CD4-positive, CD25-positive, alpha-beta regulatory T cell (primary cell): ENCODE measurements around the gene FLAD1. TPM values are rescaled to one million over a fixed set of nuclear protein-coding genes. Genes with fewer than 3 reads are reported as not detected.

ENCODE experiments used
- ATAC-seq, 2 donors: fragments of 150-1000 bp; cut with Tn5 transposase; one replicate each; pipeline ENCODE4 v1.10.0; 2021; ENCODE audit warnings: low read depth in 2 of 2, moderate number of reproducible peaks in 2 of 2, moderate library complexity in 1 of 2
- DNase-seq, 3 donors: peaks; one replicate each; pipeline versions ENCODE4 v3.0.0 to v3.0.0-alpha.2; 2012 to 2022; ENCODE audit warnings: mixed read lengths in 1 of 3
- H3K27ac ChIP-seq: one replicate; pipeline ENCODE4 v1.7.0; 2013; ENCODE audit warnings: mild to moderate bottlenecking, low read length; ENCODE audit not compliant: insufficient read depth, poor library complexity, severe bottlenecking
- H3K27me3 ChIP-seq: one replicate; pipeline ENCODE4 v1.7.0; 2013; ENCODE audit warnings: low read length; ENCODE audit not compliant: control insufficient read depth, insufficient read depth
- H3K36me3 ChIP-seq: one replicate; pipeline ENCODE4 v1.7.0; 2013; ENCODE audit warnings: mild to moderate bottlenecking, low read length, moderate library complexity; ENCODE audit not compliant: control insufficient read depth, insufficient read depth
- H3K4me1 ChIP-seq: 2 replicates; pipeline ENCODE4 v1.7.0; 2013; ENCODE audit warnings: mild to moderate bottlenecking, low read length; ENCODE audit not compliant: insufficient read depth, control insufficient read depth, poor library complexity, severe bottlenecking
- H3K4me3 ChIP-seq: one replicate; pipeline ENCODE4 v1.7.0; 2013; ENCODE audit warnings: low read depth, mild to moderate bottlenecking, low read length, moderate library complexity
- H3K9me3 ChIP-seq, 2 experiments: 1 replicate in 1 of 2; 2 replicates in 1 of 2; pipeline ENCODE4 v1.7.0; 2013; ENCODE audit warnings: low read length in 2 of 2, mild to moderate bottlenecking in 1 of 2, moderate library complexity in 1 of 2; ENCODE audit not compliant: control insufficient read depth in 2 of 2
- H3K27ac Mint-ChIP-seq, 3 donors: one replicate each; pipeline ENCODE4 v1.8.0; 2020 to 2022; ENCODE audit warnings: mild to moderate bottlenecking in 3 of 3, mixed read lengths in 3 of 3, moderate library complexity in 2 of 3
- H3K27me3 Mint-ChIP-seq: one replicate; pipeline ENCODE4 v1.8.0; 2022; ENCODE audit warnings: mild to moderate bottlenecking, mixed read lengths
- H3K36me3 Mint-ChIP-seq: one replicate; pipeline ENCODE4 v1.8.0; 2020; ENCODE audit warnings: mixed read lengths
- H3K4me1 Mint-ChIP-seq, 4 donors: one replicate each; pipeline ENCODE4 v1.8.0; 2020 to 2022; ENCODE audit warnings: mixed read lengths in 4 of 4, mild to moderate bottlenecking in 1 of 4
- H3K4me3 Mint-ChIP-seq, 4 donors: one replicate each; pipeline ENCODE4 v1.8.0; 2020 to 2022; ENCODE audit warnings: mild to moderate bottlenecking in 4 of 4, mixed read lengths in 4 of 4, moderate library complexity in 3 of 4
- H3K9me3 Mint-ChIP-seq, 7 donors: one replicate each; pipeline ENCODE4 v1.8.0; 2020 to 2022; ENCODE audit warnings: mixed read lengths in 7 of 7, mild to moderate bottlenecking in 3 of 7, moderate library complexity in 2 of 7
- polyA plus RNA-seq, 4 donors: library from polyadenylated mRNA; unstranded; fragments of 300-500 nt; fragmentation: Illumina TruSeq; gene quantifications; one replicate each; pipeline ENCODE4 v1.2.3, GENCODE V29; 2021
- total RNA-seq: library from RNA; stranded (reverse); gene quantifications from one replicate; pipeline ENCODE4 v1.2.3, GENCODE V29; 2022

The FLAD1 gene
- total and polyA plus RNA-seq, 5 donors from 2014 or later = 39.1 to 60.3 (median 42.6) TPM

DNA sequence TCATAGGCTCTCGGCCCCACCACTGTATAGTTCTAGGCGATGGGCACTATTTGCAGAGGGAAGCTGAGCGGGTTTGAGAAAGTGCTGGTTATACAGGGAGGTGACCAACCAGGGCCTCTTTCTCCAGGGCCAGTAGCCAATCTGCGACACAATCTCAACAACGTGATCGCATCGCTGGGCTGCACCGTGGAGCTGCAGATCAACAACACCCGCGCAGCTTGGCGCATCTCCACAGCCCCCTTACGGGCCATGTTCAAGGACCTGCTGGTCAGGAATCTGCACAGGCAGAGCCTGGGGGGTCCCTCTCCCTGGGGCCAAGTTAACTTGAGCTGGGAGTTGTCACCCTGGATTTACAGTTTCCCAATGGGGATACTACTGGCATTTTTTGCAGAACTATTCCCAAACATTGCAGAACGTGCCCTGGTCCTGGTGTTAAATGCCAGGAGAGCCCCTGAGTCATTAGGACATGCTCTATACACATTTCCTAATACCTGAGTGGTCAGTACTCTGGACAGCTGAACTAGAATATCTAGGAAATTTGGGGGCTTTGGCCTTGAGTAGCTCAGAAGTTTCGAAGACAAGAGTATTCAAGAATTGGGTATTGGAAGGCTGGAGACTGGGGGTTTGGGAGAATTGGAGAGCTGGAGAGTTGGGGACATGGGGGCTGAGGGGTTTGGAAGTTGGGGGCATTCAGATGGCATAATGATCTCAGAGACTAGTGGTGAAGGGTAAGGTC is 57.4 kb downstream of the FLAD1 start:
- Mint-ChIP-seq H3K27me3 (peaks cover 18% of the 10 kb centered on the region), H3K9me3 (no peaks in the 10 kb centered on the region), H3K36me3 (no peaks in the 10 kb centered on the region), H3K27ac (no peak overlapping the region), H3K4me3 (no peak overlapping the region), H3K4me1 (peaks cover 2 to 10% (median 4%) of the 10 kb centered on the region in 4 donors)
- ATAC-seq (no peak), DNase-seq (no peak)
- H3K27ac ChIP-seq = no peak overlapping the region
- H3K36me3 ChIP-seq = no peaks in the 10 kb centered on the region
- peaks cover 3% of the 10 kb centered on the region for H3K27me3 ChIP-seq
- no peaks in the 10 kb centered on the region for H3K4me1 ChIP-seq
- H3K9me3 ChIP-seq = no peaks in the 10 kb centered on the region
- H3K4me3 ChIP-seq = no peak overlapping the region

Other genes with a start within 250 kb of the FLAD1 start
- 0.30 TPM for gene KCNN3, start 113.1 kb upstream of the FLAD1 start, total RNA-seq
- not detected for gene KCNN3, start 113.1 kb upstream of the FLAD1 start, polyA plus RNA-seq
- gene PMVK, start 46.6 kb upstream of the FLAD1 start, total RNA-seq = 19.1 TPM
- gene PMVK, start 46.6 kb upstream of the FLAD1 start, polyA plus RNA-seq = 10 to 100 TPM; 49.3 to 76.9 (median 65.5) TPM
- 774 TPM for gene PBXIP1, start 27.2 kb upstream of the FLAD1 start, total RNA-seq
- gene PBXIP1, start 27.2 kb upstream of the FLAD1 start, polyA plus RNA-seq = 100 to 1,000 TPM; 349 to 464 (median 399) TPM
- 41.9 TPM for gene PYGO2, start 21.6 kb upstream of the FLAD1 start, total RNA-seq
- 10 to 100 TPM; 30.2 to 47.3 (median 46.9) TPM for gene PYGO2, start 21.6 kb upstream of the FLAD1 start, polyA plus RNA-seq
- 71.3 TPM for gene SHC1, start 12.6 kb upstream of the FLAD1 start, total RNA-seq
- 10 to 100 TPM; 27.0 to 40.3 (median 30.3) TPM for gene SHC1, start 12.6 kb upstream of the FLAD1 start, polyA plus RNA-seq
- 8.5 TPM for gene CKS1B, start 8.7 kb upstream of the FLAD1 start, total RNA-seq
- gene CKS1B, start 8.7 kb upstream of the FLAD1 start, polyA plus RNA-seq = 10 to 100 TPM; 51.3 to 60.0 (median 56.4) TPM
- gene LENEP, start 10.2 kb downstream of the FLAD1 start, total RNA-seq = not detected
- gene LENEP, start 10.2 kb downstream of the FLAD1 start, polyA plus RNA-seq = not detected
- gene ZBTB7B, start 19.5 kb downstream of the FLAD1 start, total RNA-seq = 68.0 TPM
- gene ZBTB7B, start 19.5 kb downstream of the FLAD1 start, polyA plus RNA-seq = 1 to 10 TPM; 3.7 to 6.5 (median 5.3) TPM
- gene DCST2, start 50.4 kb downstream of the FLAD1 start, total RNA-seq = 1.4 TPM
- not detected for gene DCST2, start 50.4 kb downstream of the FLAD1 start, polyA plus RNA-seq
- 0.32 TPM for gene DCST1, start 50.5 kb downstream of the FLAD1 start, total RNA-seq
- gene DCST1, start 50.5 kb downstream of the FLAD1 start, polyA plus RNA-seq = not detected
- 31.5 TPM for gene ADAM15, start 68.0 kb downstream of the FLAD1 start, total RNA-seq
- gene ADAM15, start 68.0 kb downstream of the FLAD1 start, polyA plus RNA-seq = 10 to 100 TPM in 3 of 4 donors, 1 to 10 TPM in 1; 9.8 to 24.7 (median 17.2) TPM
- gene EFNA4, start 80.4 kb downstream of the FLAD1 start, total RNA-seq = 6.1 TPM
- gene EFNA4, start 80.4 kb downstream of the FLAD1 start, polyA plus RNA-seq = 1 to 10 TPM; 2.5 to 5.9 (median 4.2) TPM
- 0.52 TPM for gene EFNA3, start 95.5 kb downstream of the FLAD1 start, total RNA-seq
- gene EFNA3, start 95.5 kb downstream of the FLAD1 start, polyA plus RNA-seq = 1 to 10 TPM in 1 of 4 donors, under 1 TPM in 3; 0.42 to 1.2 (median 0.69) TPM
- gene EFNA1, start 144.5 kb downstream of the FLAD1 start, total RNA-seq = 0.30 TPM
- 1 to 10 TPM; 1.4 to 6.8 (median 3.3) TPM for gene EFNA1, start 144.5 kb downstream of the FLAD1 start, polyA plus RNA-seq
- gene SLC50A1, start 152.5 kb downstream of the FLAD1 start, total RNA-seq = 24.1 TPM
- gene SLC50A1, start 152.5 kb downstream of the FLAD1 start, polyA plus RNA-seq = 10 to 100 TPM; 45.1 to 59.3 (median 46.0) TPM
- 28.1 TPM for gene DPM3, start 157.2 kb downstream of the FLAD1 start, total RNA-seq
- 100 to 1,000 TPM in 3 of 4 donors, 10 to 100 TPM in 1; 98.3 to 116 (median 101) TPM for gene DPM3, start 157.2 kb downstream of the FLAD1 start, polyA plus RNA-seq
- 122 TPM for gene KRTCAP2, start 190.0 kb downstream of the FLAD1 start, total RNA-seq
- gene KRTCAP2, start 190.0 kb downstream of the FLAD1 start, polyA plus RNA-seq = 100 to 1,000 TPM; 468 to 537 (median 507) TPM
- 6.1 TPM for gene TRIM46, start 190.5 kb downstream of the FLAD1 start, total RNA-seq
- gene TRIM46, start 190.5 kb downstream of the FLAD1 start, polyA plus RNA-seq = 1 to 10 TPM in 2 of 4 donors, under 1 TPM in 2; 0.44 to 1.6 (median 0.78) TPM
- 18.4 TPM for gene THBS3, start 224.6 kb downstream of the FLAD1 start, total RNA-seq
- gene THBS3, start 224.6 kb downstream of the FLAD1 start, polyA plus RNA-seq = 1 to 10 TPM; 2.7 to 4.1 (median 3.7) TPM
- 18.4 TPM for gene MTX1, start 225.4 kb downstream of the FLAD1 start, total RNA-seq
- gene MTX1, start 225.4 kb downstream of the FLAD1 start, polyA plus RNA-seq = 10 to 100 TPM; 44.3 to 52.2 (median 49.0) TPM